Ammon's horn (tissue), 1 donor: Measurements from ENCODE around the gene GTF2F2.
"Not testable (repeated sequence)": the region's sequence is repeated elsewhere in the genome, so short reads cannot be mapped to it uniquely, and the experiment has no call there.

ENCODE experiments used
- DNase-seq: peaks from one replicate; pipeline ENCODE4 v3.0.0-alpha.2; 2016; ENCODE audit warnings: low spot score

GTF2F2 gene

DNA sequence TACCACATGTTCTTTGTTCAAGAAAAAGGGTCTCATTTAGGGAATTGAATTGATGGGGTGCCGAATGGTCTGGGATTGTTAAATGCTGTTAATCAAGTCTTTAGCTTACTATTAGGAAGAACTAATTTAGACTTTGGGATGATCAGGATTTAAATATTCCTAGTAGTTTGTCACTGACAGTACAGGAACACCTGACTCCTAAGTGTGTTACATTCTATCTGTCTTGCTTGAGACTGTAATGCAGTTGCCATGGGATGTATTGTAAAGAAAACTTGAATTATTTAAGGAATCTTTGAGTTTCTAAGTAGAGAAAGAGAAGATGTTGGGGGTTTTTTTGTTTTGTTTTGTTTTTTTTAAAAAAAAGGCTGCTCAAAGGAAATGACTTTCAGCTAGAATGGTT, 98.4 kb downstream of the GTF2F2 start:
- DNase-seq: no peak

DNA sequence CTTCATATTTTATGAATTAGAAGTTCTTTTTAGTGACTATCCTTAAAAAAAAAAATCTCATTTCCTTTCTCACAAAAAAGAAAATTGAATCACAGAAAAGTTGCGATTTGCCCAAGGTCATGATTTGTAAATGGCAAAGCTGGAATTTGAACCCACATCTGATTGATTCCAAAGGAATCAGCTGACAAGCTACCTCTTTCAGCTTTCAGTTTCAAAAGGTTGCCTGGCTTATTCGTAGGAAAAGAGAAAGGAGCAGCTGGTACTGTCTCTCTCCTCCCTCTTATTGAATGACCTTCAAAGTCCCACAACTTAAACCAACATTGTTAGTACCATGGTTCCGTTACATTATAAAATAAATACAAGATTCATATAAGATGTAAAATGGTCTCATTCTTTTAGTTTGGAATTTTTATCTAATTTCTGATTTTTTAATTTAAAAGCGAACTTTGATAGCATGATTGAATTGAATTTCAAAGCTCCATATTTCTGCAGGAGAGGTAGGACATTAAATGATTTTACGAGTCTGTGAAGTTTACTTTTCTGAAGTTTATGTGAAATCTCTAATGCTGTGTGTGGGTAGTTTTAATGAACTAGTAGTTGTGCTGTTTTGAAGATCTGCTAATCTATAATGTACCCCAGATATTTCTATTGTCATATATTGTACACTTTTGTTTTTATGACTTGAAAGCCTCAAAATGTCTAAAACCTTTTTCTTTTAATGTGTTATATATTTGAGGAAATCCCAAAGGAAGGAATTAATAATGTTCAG, 99.0 kb downstream of the GTF2F2 start:
- DNase-seq: no peak

GRCh38 chr13:45219938-45220375, 99.6 kb downstream of the GTF2F2 start:
- DNase-seq: no peak

DNA sequence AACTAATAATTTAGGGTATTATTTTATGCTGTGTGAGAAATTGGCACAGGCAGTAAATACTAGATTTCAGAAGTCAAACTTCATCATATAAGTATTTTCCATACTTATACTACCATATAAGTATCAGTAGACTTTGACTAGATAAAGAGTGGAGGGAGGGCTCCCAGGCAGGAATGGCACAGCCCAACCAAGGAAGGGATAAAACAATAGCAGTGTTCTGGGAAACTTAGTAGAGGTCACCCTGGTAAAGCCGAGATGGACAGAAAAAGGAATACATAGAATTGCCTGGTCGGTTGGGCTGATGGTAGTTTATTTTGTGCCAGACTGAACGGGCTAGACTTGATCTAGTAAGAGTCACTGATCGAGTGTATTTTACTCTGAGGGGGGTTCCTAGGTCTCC, 100.1 kb downstream of the GTF2F2 start:
- DNase-seq: no peak

DNA sequence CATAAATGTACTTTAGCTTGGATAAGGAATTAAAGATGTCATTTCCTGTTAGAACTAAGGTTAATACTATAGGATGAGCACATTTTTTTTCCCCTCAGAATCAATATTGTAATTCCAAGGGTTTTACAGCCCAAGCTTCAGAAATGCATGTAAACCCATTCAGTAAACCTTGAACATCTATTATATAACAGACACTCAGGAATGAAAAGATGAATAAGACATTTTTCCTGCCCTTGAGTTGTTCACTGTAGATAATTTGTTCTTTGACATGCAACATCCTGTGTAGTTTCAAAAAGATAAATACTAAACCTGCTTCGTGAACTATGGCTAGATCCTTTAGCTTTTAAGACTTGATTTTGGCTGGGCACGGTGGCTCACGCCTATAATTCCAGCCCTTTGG, 102.2 kb downstream of the GTF2F2 start:
- no peak for DNase-seq

GRCh38 chr13:45222919-45223318, 102.6 kb downstream of the GTF2F2 start:
- DNase-seq: no peak

GRCh38 chr13:45224176-45224575, 103.9 kb downstream of the GTF2F2 start:
- DNase-seq: no peak

- DNase-seq: no peak
These were observed 105.1 kb downstream of the GTF2F2 start for GRCh38 chr13:45225370-45225769.

- DNase-seq: no peak
These were observed 105.7 kb downstream of the GTF2F2 start for GRCh38 chr13:45226024-45226423.

DNA sequence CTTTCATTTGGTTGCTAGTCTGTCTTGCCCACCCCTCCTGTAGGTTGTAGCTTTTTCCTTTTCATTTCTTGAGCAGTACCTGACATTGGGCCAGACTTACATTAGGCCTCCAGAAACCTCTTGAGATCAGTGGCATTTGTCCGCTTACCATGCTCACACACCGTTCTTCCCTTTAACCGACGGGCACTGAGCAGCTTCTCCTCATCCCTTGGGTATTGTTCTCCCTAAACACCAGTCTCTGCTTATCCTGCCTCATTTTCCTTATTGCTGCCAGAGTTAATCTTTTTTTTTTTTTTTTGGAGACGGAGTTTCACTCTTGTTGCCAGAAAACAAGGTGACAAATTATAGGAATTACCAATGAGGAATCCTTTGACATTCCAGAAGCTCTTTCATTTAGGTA, 107.7 kb downstream of the GTF2F2 start:
- DNase-seq: no peak

GRCh38 chr13:45229172-45229571, 108.9 kb downstream of the GTF2F2 start:
- no peak for DNase-seq

DNA sequence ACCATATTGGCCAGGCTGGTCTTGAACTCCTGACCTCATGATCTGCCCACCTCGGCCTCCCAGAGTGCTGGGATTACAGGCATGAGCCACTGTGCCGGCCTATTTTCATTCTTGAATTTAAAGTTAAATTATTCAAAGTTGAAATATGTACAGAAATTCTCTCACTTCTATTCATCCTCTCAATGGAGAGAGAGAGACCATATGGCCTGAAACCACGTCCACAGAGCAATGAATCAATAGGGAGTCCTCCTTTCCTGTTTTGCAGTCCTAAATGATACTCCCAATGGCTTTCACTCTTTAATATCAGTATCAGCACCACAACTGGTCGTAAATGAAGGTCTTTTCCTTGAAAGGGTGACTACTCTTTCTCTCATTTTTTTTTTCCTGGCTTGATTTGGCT, 111.0 kb downstream of the GTF2F2 start:
- no peak for DNase-seq

- no peak for DNase-seq
These were observed 111.4 kb downstream of the GTF2F2 start for GRCh38 chr13:45231722-45232121.

- DNase-seq: no peak
These were observed 112.3 kb downstream of the GTF2F2 start for GRCh38 chr13:45232591-45232990.

GRCh38 chr13:45238945-45239795, 118.9 kb downstream of the GTF2F2 start:
- DNase-seq: no peak

GRCh38 chr13:45240143-45240542, 119.8 kb downstream of the GTF2F2 start:
- DNase-seq: no peak

- no peak for DNase-seq
These were observed 121.8 kb downstream of the GTF2F2 start for GRCh38 chr13:45242070-45242469.

DNA sequence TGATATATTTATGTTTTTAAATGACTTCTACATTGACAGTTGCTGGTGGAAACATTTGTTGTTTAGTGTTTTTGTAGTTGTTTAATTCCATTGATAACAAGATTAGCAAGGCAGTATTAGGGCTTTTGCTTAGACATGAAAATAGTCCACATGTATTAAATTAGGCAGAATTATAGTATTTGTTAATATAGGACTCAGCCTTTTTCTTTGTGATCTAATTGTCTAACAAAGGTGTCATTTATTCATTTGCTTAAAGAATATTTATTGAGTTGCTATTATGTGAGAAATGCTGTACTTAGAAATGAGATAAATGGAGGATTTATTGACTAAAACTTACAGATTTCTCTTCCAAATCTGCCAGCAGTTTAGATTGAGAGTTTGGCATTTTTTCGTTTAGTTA, 122.2 kb downstream of the GTF2F2 start:
- DNase-seq: no peak

- no peak for DNase-seq
These were observed 122.8 kb downstream of the GTF2F2 start for GRCh38 chr13:45243077-45243476.

DNA sequence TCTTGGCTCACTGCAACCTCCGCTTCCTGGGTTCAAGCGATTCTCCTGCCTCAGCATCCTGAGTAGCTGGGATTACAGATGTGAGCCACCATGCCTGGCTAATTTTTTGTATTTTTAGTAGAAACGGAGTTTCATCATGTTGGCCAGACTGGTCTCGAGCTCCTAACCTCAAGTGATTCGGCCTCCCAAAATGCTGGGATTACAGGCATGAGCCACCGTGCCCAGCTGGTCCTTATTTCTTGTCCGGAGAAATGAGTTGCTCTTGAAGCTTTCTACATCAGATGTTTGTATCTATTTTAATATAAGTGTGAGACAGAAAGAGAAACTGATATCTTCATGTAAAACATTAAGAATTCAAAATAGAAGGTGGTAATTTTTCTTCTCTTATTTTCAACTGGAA, 124.4 kb downstream of the GTF2F2 start:
- not testable (repeated sequence) for DNase-seq

GRCh38 chr13:45249662-45250061, 129.4 kb downstream of the GTF2F2 start:
- DNase-seq: no peak

DNA sequence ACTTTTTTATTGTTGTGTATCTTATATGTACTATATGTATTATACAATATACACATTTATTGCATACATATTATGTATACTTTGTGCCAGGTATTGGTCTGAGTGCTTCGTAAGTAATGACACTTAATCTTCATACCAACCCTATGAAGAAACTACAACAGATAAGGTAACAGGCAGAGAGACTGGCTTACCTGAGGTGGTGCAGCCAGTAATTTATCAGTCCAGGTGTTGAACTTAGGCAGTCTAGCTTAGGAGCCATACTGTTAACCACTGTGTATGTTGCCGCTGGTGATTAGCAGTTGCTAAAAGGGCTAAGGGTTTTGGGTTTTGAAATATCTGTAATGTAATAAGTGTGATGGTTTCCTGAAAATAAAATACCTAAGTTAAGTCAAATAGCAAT, 134.1 kb downstream of the GTF2F2 start:
- DNase-seq: no peak

GRCh38 chr13:45255247-45255987, 135.1 kb downstream of the GTF2F2 start:
- no peak for DNase-seq
